K562 (cell line): ENCODE results near the gene TRPC4AP. TPM values are rescaled to one million over a fixed set of nuclear protein-coding genes. Genes with fewer than 3 reads are reported as not detected.

Experiments used
- CEBPG ChIP-seq, 3 experiments: fragments of 200-800 bp in 1 of 3; sonication (Bioruptor generic) in 1 of 3; sonication (generic) in 1 of 3; formaldehyde crosslinking in 1 of 3; IDR thresholded peaks in 2 of 3; conservative IDR thresholded peaks in 1 of 3; 2 replicates each; pipeline versions ENCODE4 v1.6.1 to v1.8.0; 2016 to 2022; ENCODE audit warnings: missing compliant biosample characterization in 2 of 3, missing genetic modification characterization in 2 of 3, mild to moderate bottlenecking in 1 of 3, missing genetic modification reagents in 1 of 3
- EP400 ChIP-seq: fragments of 450-650 bp; IDR thresholded peaks from 2 replicates; pipeline ENCODE4 v1.6.1; 2017; ENCODE audit warnings: antibody characterized with exemption, mild to moderate bottlenecking, moderate library complexity
- GABPB2 ChIP-seq: fragments of 250-450 bp; sonication (Bioruptor Pico); conservative IDR thresholded peaks from 2 replicates; pipeline ENCODE4 v1.5.1; 2021; ENCODE audit warnings: mild to moderate bottlenecking
- HMGXB4 ChIP-seq: sonication (generic); formaldehyde crosslinking; IDR thresholded peaks from 2 replicates; pipeline ENCODE4 v1.8.1; 2023; ENCODE audit warnings: mild to moderate bottlenecking, missing genetic modification reagents
- KAT7 ChIP-seq: sonication (generic); formaldehyde crosslinking; IDR thresholded peaks from 2 replicates; pipeline ENCODE4 v1.8.0; 2022; ENCODE audit warnings: missing genetic modification reagents, mild to moderate bottlenecking, borderline replicate concordance
- MCM5 ChIP-seq: fragments of 450-650 bp; IDR thresholded peaks from 2 replicates; pipeline ENCODE4 v1.6.1; 2016; ENCODE audit warnings: low read depth
- NONO ChIP-seq, 2 experiments: fragments of 200-400 bp in 1 of 2; fragments of 450-650 bp in 1 of 2; formaldehyde crosslinking in 1 of 2; IDR thresholded peaks; 2 replicates each; pipeline ENCODE4 v1.6.1; 2017; ENCODE audit warnings: low read depth in 2 of 2, mild to moderate bottlenecking in 2 of 2, moderate library complexity in 2 of 2, low read length in 1 of 2
- NR2F6 ChIP-seq: fragments of 450-650 bp; formaldehyde crosslinking; IDR thresholded peaks from 2 replicates; pipeline ENCODE4 v1.4.0; 2020; ENCODE audit warnings: mild to moderate bottlenecking
- SMARCA5 ChIP-seq: fragments of 450-650 bp; IDR thresholded peaks from 2 replicates; pipeline ENCODE4 v1.6.1; 2016
- SNIP1 ChIP-seq: fragments of 450-650 bp; IDR thresholded peaks from 2 replicates; pipeline ENCODE4 v1.7.1; 2017; ENCODE audit warnings: low read depth, mild to moderate bottlenecking
- SOX6 ChIP-seq: fragments of 450-650 bp; IDR thresholded peaks from 2 replicates; pipeline ENCODE4 v1.6.1; 2014; ENCODE audit warnings: mild to moderate bottlenecking
- TBL1XR1 ChIP-seq, 2 experiments: IDR thresholded peaks; 2 replicates each; pipeline ENCODE4 v1.6.1; 2012; ENCODE audit warnings: improper control_type of control experiment in 2 of 2, low read length in 2 of 2, mild to moderate bottlenecking in 1 of 2
- ZC3H11A ChIP-seq: IDR thresholded peaks from 2 replicates; pipeline ENCODE4 v1.6.1; 2012; ENCODE audit warnings: low read depth, low read length, improper control_type of control experiment
- ZNF444 ChIP-seq: fragments of 250-450 bp; sonication (Bioruptor Pico); IDR thresholded peaks from 2 replicates; pipeline ENCODE4 v1.4.0; 2020; ENCODE audit warnings: mild to moderate bottlenecking, moderate library complexity
- ZNF445 ChIP-seq: fragments of 250-450 bp; sonication (Bioruptor Pico); IDR thresholded peaks from 2 replicates; pipeline ENCODE4 v1.4.0; 2020; ENCODE audit warnings: low read depth, mild to moderate bottlenecking, moderate library complexity
- ZNF584 ChIP-seq: fragments of 200-800 bp; sonication (Bioruptor generic); IDR thresholded peaks from 2 replicates; pipeline ENCODE4 v1.6.1; 2016; ENCODE audit warnings: low read depth, mild to moderate bottlenecking, missing genetic modification characterization, missing compliant biosample characterization
- polyA plus RNA-seq, 8 experiments: library from polyadenylated mRNA; depleted of rRNA in 4 of 8; stranded (reverse) in 5 of 8; unstranded in 3 of 8; fragments of >200 nt; fragmentation: Nextera tagmentation in 2 of 8; fragmentation: Illumina TruSeq in 1 of 8; extraction: Ambion mirVana in 2 of 8; extraction: Trizol in 1 of 8; gene quantifications; 2 replicates each; pipeline versions ENCODE4 v1.2.1 to v1.2.3, GENCODE V29; 2011 to 2014; ENCODE audit warnings: inconsistent platforms in 1 of 8, missing spikeins in 1 of 8
- total RNA-seq, 7 experiments: library from RNA; depleted of rRNA in 6 of 7; stranded (reverse); fragments of >200 nt in 6 of 7; fragmentation: Illumina TruSeq in 2 of 7; extraction: Trizol in 2 of 7; gene quantifications; 2 replicates each; pipeline versions ENCODE4 v1.2.1 to v1.2.3, GENCODE V29; 2011 to 2021; ENCODE audit warnings: low replicate concordance in 1 of 7
- TF ChIP-seq, protein P1 (sequence below): sonication (generic); formaldehyde crosslinking; IDR thresholded peaks from 2 replicates; pipeline ENCODE4 v1.8.0; 2022; ENCODE audit warnings: missing genetic modification reagents, mild to moderate bottlenecking, borderline replicate concordance
- TF ChIP-seq, protein P2 (sequence below): fragments of 250-450 bp; sonication (Bioruptor Pico); IDR thresholded peaks from 2 replicates; pipeline ENCODE4 v1.5.0; 2020; ENCODE audit warnings: mild to moderate bottlenecking
- TF ChIP-seq, protein P3 (sequence below): fragments of 450-650 bp; IDR thresholded peaks from 2 replicates; pipeline ENCODE4 v1.6.1; 2014; ENCODE audit warnings: low read depth, mild to moderate bottlenecking, moderate library complexity, borderline replicate concordance
- TF ChIP-seq, protein P4 (sequence below): sonication (generic); formaldehyde crosslinking; IDR thresholded peaks from 2 replicates; pipeline ENCODE4 v1.9.0; 2022; ENCODE audit warnings: mild to moderate bottlenecking, missing genetic modification reagents

The TRPC4AP gene
- total and polyA plus RNA-seq, 9 of the 15 experiments (the other 6 are each of a cell fraction or from before 2014, with no cell fraction given): 2.3 to 70.3 (median 33.3) TPM

GRCh38 chr20:34955231-34956040 lies 137.2 kb downstream of the TRPC4AP start, which contains the start of the genes GSS and MYH7B (continued):
- TF ChIP-seq GABPB2 (CRISPR knock-in tag): no peak
- no peak for TF ChIP-seq ZNF584
- TF ChIP-seq KAT7: peak; percentile 92; the same call in 1 of the 2 replicates
- peak in 1 of 2 experiments; percentile 30; a peak in 1 of 4 replicates for TF ChIP-seq NONO (IDR thresholded peaks at IDR 0.05; ENCODE audit: low read depth in 2 of 2, low read length in 1 of 2)
- TF ChIP-seq HMGXB4: peak; percentile 79
- TF ChIP-seq SOX6: peak; percentile 33; the same call in 1 of the 2 replicates
- TF ChIP-seq TBL1XR1 (IDR thresholded peaks at IDR 0.05; ENCODE audit: low read length in 2 of 2): no peak
- TF ChIP-seq ZC3H11A: no peak
- TF ChIP-seq EP400: peak; percentile 80
- TF ChIP-seq ZNF444 (CRISPR knock-in tag): no peak
- no peak for TF ChIP-seq ZNF445 (CRISPR knock-in tag)
- TF ChIP-seq, protein P1, sequence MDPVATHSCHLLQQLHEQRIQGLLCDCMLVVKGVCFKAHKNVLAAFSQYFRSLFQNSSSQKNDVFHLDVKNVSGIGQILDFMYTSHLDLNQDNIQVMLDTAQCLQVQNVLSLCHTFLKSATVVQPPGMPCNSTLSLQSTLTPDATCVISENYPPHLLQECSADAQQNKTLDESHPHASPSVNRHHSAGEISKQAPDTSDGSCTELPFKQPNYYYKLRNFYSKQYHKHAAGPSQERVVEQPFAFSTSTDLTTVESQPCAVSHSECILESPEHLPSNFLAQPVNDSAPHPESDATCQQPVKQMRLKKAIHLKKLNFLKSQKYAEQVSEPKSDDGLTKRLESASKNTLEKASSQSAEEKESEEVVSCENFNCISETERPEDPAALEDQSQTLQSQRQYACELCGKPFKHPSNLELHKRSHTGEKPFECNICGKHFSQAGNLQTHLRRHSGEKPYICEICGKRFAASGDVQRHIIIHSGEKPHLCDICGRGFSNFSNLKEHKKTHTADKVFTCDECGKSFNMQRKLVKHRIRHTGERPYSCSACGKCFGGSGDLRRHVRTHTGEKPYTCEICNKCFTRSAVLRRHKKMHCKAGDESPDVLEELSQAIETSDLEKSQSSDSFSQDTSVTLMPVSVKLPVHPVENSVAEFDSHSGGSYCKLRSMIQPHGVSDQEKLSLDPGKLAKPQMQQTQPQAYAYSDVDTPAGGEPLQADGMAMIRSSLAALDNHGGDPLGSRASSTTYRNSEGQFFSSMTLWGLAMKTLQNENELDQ (CRISPR knock-in tag): 0 out of 2 replicates have a peak, but pooled peaks have one; percentile 48
- no peak for TF ChIP-seq MCM5
- no peak for TF ChIP-seq NR2F6 (CRISPR knock-in tag)
- TF ChIP-seq, protein P2, sequence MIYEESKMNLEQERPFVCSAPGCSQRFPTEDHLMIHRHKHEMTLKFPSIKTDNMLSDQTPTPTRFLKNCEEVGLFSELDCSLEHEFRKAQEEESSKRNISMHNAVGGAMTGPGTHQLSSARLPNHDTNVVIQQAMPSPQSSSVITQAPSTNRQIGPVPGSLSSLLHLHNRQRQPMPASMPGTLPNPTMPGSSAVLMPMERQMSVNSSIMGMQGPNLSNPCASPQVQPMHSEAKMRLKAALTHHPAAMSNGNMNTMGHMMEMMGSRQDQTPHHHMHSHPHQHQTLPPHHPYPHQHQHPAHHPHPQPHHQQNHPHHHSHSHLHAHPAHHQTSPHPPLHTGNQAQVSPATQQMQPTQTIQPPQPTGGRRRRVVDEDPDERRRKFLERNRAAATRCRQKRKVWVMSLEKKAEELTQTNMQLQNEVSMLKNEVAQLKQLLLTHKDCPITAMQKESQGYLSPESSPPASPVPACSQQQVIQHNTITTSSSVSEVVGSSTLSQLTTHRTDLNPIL: no peak
- TF ChIP-seq, protein P3, sequence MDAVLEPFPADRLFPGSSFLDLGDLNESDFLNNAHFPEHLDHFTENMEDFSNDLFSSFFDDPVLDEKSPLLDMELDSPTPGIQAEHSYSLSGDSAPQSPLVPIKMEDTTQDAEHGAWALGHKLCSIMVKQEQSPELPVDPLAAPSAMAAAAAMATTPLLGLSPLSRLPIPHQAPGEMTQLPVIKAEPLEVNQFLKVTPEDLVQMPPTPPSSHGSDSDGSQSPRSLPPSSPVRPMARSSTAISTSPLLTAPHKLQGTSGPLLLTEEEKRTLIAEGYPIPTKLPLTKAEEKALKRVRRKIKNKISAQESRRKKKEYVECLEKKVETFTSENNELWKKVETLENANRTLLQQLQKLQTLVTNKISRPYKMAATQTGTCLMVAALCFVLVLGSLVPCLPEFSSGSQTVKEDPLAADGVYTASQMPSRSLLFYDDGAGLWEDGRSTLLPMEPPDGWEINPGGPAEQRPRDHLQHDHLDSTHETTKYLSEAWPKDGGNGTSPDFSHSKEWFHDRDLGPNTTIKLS: peak; percentile 15; the same call in 1 of the 2 replicates
- TF ChIP-seq, protein P4, sequence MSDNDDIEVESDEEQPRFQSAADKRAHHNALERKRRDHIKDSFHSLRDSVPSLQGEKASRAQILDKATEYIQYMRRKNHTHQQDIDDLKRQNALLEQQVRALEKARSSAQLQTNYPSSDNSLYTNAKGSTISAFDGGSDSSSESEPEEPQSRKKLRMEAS: peak; percentile 82
- no peak for TF ChIP-seq CEBPG (CRISPR knock-in tag; IDR thresholded peaks at IDR 0.05)
- TF ChIP-seq CEBPG (tag; conservative IDR thresholded peaks at IDR 0.05 in 1 of 2, IDR thresholded peaks at IDR 0.05 in 1 of 2): no peak
- peak; percentile 96 for TF ChIP-seq SNIP1
- TF ChIP-seq SMARCA5: no peak
